Caco-2 (cell line): ENCODE results near the gene GNG7. TPM values are rescaled to one million over a fixed set of nuclear protein-coding genes. Genes with fewer than 3 reads are reported as not detected.

ENCODE experiments used
- BruUV-seq: library from RNA; stranded (reverse); fragments of 400-500 nt; replicated peaks from 2 replicates; lab custom pipeline; 2021; lab: Mats Ljungman, UMichigan
- CTCF ChIA-PET: fragments of 300-600 bp; sonication (Branson Sonifier 250); formaldehyde crosslinking; loops from one replicate; lab custom pipeline; 2022; ENCODE audit warnings: antibody characterized with exemption; lab: Charles Lee
- POLR2A ChIA-PET: fragments of 300-600 bp; sonication (Branson Sonifier 250); formaldehyde crosslinking; loops from one replicate; lab custom pipeline; 2022; ENCODE audit warnings: antibody characterized with exemption; lab: Charles Lee
- DNase-seq, 2 experiments: peaks; one replicate each; pipeline versions ENCODE4 v3.0.0 to v3.0.0-alpha.2; 2020 to 2022
- H3K27me3 ChIP-seq: replicated peaks from 2 replicates; pipeline ENCODE4 v1.6.0; 2011; ENCODE audit warnings: low read length; ENCODE audit not compliant: control insufficient read depth, insufficient read depth
- H3K36me3 ChIP-seq: 2 replicates; pipeline ENCODE4 v1.5.1; 2011; ENCODE audit warnings: low read length; ENCODE audit not compliant: control insufficient read depth, insufficient read depth
- H3K4me1 ChIP-seq: fragments of 250-450 bp; sonication (Bioruptor Pico); 2 replicates; pipeline ENCODE4 v1.5.1; 2020; ENCODE audit warnings: mild to moderate bottlenecking
- H3K4me3 ChIP-seq: 2 replicates; pipeline ENCODE4 v1.5.1; 2011; ENCODE audit warnings: low read depth, mild to moderate bottlenecking, control low read depth, low read length
- H3K9me3 ChIP-seq: fragments of 250-450 bp; sonication (Bioruptor Pico); 2 replicates; pipeline ENCODE4 v1.5.1; 2020; ENCODE audit warnings: mild to moderate bottlenecking, moderate library complexity
- H3K27ac Mint-ChIP-seq: one replicate; pipeline ENCODE4 v1.8.0; 2022; ENCODE audit warnings: mixed read lengths; ENCODE audit not compliant: unreplicated experiment
- H3K27me3 Mint-ChIP-seq: one replicate; pipeline ENCODE4 v1.8.0; 2022; ENCODE audit warnings: mixed read lengths; ENCODE audit not compliant: insufficient read depth, unreplicated experiment
- H3K36me3 Mint-ChIP-seq: one replicate; pipeline ENCODE4 v1.8.0; 2022; ENCODE audit warnings: mild to moderate bottlenecking, mixed read lengths; ENCODE audit not compliant: insufficient read depth, unreplicated experiment
- H3K4me1 Mint-ChIP-seq: one replicate; pipeline ENCODE4 v1.8.0; 2022; ENCODE audit warnings: low read depth, mixed read lengths; ENCODE audit not compliant: unreplicated experiment
- H3K4me3 Mint-ChIP-seq: one replicate; pipeline ENCODE4 v1.8.0; 2022; ENCODE audit warnings: mild to moderate bottlenecking, moderate library complexity, mixed read lengths; ENCODE audit not compliant: unreplicated experiment
- H3K9me3 Mint-ChIP-seq: one replicate; pipeline ENCODE4 v1.8.0; 2022; ENCODE audit warnings: mixed read lengths; ENCODE audit not compliant: unreplicated experiment
- CTCF ChIP-seq, 2 experiments: fragments of 200-600 bp in 1 of 2; IDR thresholded peaks; 1 replicate in 1 of 2; 2 replicates in 1 of 2; pipeline versions ENCODE4 v1.5.1 to v1.8.0; 2011 to 2022; ENCODE audit warnings: antibody characterized with exemption in 1 of 2, control low read depth in 1 of 2, inconsistent platforms in 1 of 2, low read depth in 1 of 2, low read length in 1 of 2, mild to moderate bottlenecking in 1 of 2, moderate library complexity in 1 of 2; ENCODE audit not compliant: insufficient read depth in 1 of 2, severe bottlenecking in 1 of 2, unreplicated experiment in 1 of 2
- intact Hi-C: fragments of 100-400 bp; cut with micrococcal nuclease; formaldehyde crosslinking; loops from one replicate; pipeline ENCODE4 v1.10.0; 2022; ENCODE audit not compliant: unreplicated experiment
- total RNA-seq: library from RNA; stranded (reverse); gene quantifications from 2 replicates; pipeline ENCODE4 v1.2.3, GENCODE V29; 2022

The GNG7 gene
- total RNA-seq, 1 experiment from 2014 or later = 0.43 TPM

DNA sequence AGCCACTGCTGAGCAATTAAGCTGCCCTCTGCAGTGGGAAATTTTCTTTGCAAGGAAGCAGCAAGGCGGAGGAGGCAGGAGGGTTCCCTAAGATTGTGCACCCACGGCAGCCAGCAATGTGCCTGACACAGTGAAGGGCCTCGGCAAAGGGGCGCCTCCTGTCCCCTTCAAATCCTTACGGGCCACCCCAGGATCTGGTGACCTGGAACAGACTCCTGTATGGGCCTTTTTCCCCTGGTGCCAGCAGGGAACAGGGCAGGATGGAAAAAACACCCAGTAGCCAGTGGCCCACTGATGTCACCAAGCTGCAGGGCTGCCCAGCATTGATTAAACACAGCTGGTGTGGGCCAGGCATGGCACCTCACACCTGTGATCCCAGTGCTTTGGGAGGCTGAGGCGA is 86.7 kb downstream of the GNG7 start:
- Mint-ChIP-seq H3K27ac (no peak overlapping the region), H3K4me3 (no peak overlapping the region), H3K9me3 (no peaks in the 10 kb centered on the region), H3K36me3 (no peaks in the 10 kb centered on the region), H3K27me3 (no peaks in the 10 kb centered on the region), H3K4me1 (no peaks in the 10 kb centered on the region)
- intact Hi-C loops = no loop called here
- Histone ChIP-seq H3K36me3 (no peaks in the 10 kb centered on the region), H3K4me1 (no peaks in the 10 kb centered on the region), H3K27me3 (no peaks in the 10 kb centered on the region), H3K9me3 (0 out of 2 replicates have a peak, but pooled peaks cover 5% of the 10 kb centered on the region), H3K4me3 (no peak overlapping the region)
- no peak for TF ChIP-seq CTCF (IDR thresholded peaks at IDR 0.05; ENCODE audit: insufficient read depth in 1 of 2, low read depth in 1 of 2, low read length in 1 of 2, severe bottlenecking in 1 of 2, unreplicated experiment in 1 of 2)
- POLR2A ChIA-PET = no interaction called here
- CTCF ChIA-PET = interaction anchor here (1.0 kb wide), 1 partner anchor 21 kb away, joined by 3 read pairs; no protein-coding TSS in a partner anchor
- DNase-seq = no peak
- BruUV-seq = no TSS peak

- H3K27me3 ChIP-seq = no peaks in the 10 kb centered on the region
- no TSS peak for BruUV-seq
- Mint-ChIP-seq H3K4me1 (no peaks in the 10 kb centered on the region), H3K4me3 (no peak overlapping the region), H3K27ac (no peak overlapping the region), H3K36me3 (no peaks in the 10 kb centered on the region), H3K9me3 (no peaks in the 10 kb centered on the region), H3K27me3 (no peaks in the 10 kb centered on the region)
- H3K9me3 ChIP-seq = 0 out of 2 replicates have a peak, but pooled peaks cover 5% of the 10 kb centered on the region
- TF ChIP-seq CTCF (IDR thresholded peaks at IDR 0.05; ENCODE audit: insufficient read depth in 1 of 2, low read depth in 1 of 2, low read length in 1 of 2, severe bottlenecking in 1 of 2, unreplicated experiment in 1 of 2) = peak; percentile 61 to 66
- intact Hi-C loops = loop anchor here (5.0 kb wide), 2 partner anchors 36 to 71 kb away; no protein-coding TSS in a partner anchor
- H3K36me3 ChIP-seq = no peaks in the 10 kb centered on the region
- CTCF ChIA-PET = interaction anchor here (0.5 to 1.2 kb wide), 6 partner anchors 22 to 157 kb away, joined by 3 to 6 read pairs (median 4); partner anchors contain the start of genes GADD45B and LMNB2
- DNase-seq = peak in 1 of 2 experiments; percentile 38
- POLR2A ChIA-PET = interaction anchor here (0.8 kb wide), 1 partner anchor 138 kb away, joined by 3 read pairs; the partner anchor contains the start of gene GADD45B
- H3K4me3 ChIP-seq = no peak overlapping the region
- no peaks in the 10 kb centered on the region for H3K4me1 ChIP-seq
Measured at GRCh38 chr19:2613507-2614295, 88.8 kb downstream of the GNG7 start.

- no TSS peak for BruUV-seq
- Mint-ChIP-seq H3K4me1 (no peaks in the 10 kb centered on the region), H3K27ac (no peak overlapping the region), H3K27me3 (no peaks in the 10 kb centered on the region), H3K36me3 (no peaks in the 10 kb centered on the region), H3K9me3 (no peaks in the 10 kb centered on the region), H3K4me3 (no peak overlapping the region)
- CTCF ChIA-PET = interaction anchor here (1.2 kb wide), 1 partner anchor 156 kb away, joined by 3 read pairs; the partner anchor contains the start of gene LMNB2
- Histone ChIP-seq H3K9me3 (0 out of 2 replicates have a peak, but pooled peaks cover 5% of the 10 kb centered on the region), H3K27me3 (no peaks in the 10 kb centered on the region), H3K4me1 (no peaks in the 10 kb centered on the region), H3K4me3 (no peak overlapping the region), H3K36me3 (no peaks in the 10 kb centered on the region)
- DNase-seq = no peak
- intact Hi-C loops = loop anchor here (5.0 kb wide), 2 partner anchors 35 to 70 kb away; no protein-coding TSS in a partner anchor
- TF ChIP-seq CTCF (IDR thresholded peaks at IDR 0.05; ENCODE audit: insufficient read depth in 1 of 2, low read depth in 1 of 2, low read length in 1 of 2, severe bottlenecking in 1 of 2, unreplicated experiment in 1 of 2) = no peak
- POLR2A ChIA-PET = interaction anchor here (0.6 to 0.7 kb wide), 2 partner anchors 136 to 625 kb away, joined by 5 to 9 read pairs; no protein-coding TSS in a partner anchor
Measured at GRCh38 chr19:2612619-2613249, 89.8 kb downstream of the GNG7 start.
